ENCODE measurements around the gene KDM2A. TPM values are rescaled to one million over a fixed set of nuclear protein-coding genes. Genes with fewer than 3 reads are reported as not detected.

The KDM2A gene
- total and polyA plus RNA-seq, 2 donors (not counting 1 experiment from before 2014, with no cell fraction given): 132 to 229 TPM

DNA sequence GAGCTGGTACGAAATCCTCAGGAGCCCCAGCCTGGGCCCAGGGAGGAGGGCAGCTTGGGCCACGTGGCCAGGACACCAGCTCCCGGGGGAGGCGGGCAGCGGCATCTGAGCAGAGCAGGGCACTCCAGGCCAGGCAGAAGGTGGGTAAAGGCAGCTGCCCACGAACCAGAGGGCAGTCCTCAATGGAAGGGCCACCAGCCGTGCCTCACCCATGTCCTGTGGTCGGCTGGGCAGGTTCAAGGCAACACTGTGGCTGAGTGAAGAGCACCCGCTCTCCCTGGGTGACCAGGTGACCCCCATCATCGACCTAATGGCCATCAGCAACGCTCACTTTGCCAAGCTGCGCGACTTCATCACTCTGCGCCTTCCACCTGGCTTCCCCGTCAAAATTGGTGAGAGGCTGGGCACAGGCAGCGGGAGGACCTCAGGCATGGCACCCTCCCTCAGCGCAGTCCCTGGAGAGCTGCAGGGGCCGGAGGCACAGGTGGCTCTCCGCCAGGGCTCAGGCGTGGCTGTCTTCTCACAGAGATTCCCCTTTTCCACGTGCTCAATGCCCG is 181.8 kb downstream of the KDM2A start:
- Histone ChIP-seq H3K9ac (ENCODE audit: low read length) (no peak overlapping the region), H3K4me3 (ENCODE audit: control extremely low read depth in 1 of 5, extremely low read depth in 1 of 5, insufficient read depth in 1 of 5, low read depth in 2 of 5, low read length in 4 of 5) (no peak overlapping the region), H3K36me3 (replicated peaks in 1 of 2; ENCODE audit: control extremely low read depth in 1 of 2, control insufficient read depth in 1 of 2, extremely low read depth in 1 of 2, insufficient read depth in 2 of 2, low read length in 1 of 2) (peaks cover 8 to 57% of the 10 kb centered on the region in 2 experiments), H2AFZ (ENCODE audit: insufficient read depth, low read depth, low read length, poor library complexity, severe bottlenecking) (no peak overlapping the region), H3K9me3 (ENCODE audit: control extremely low read depth in 1 of 3, control insufficient read depth in 2 of 3, insufficient read depth in 1 of 3, low read length in 2 of 3) (peaks cover 4 to 8% (median 5%) of the 10 kb centered on the region in 3 donors), H3K4me1 (ENCODE audit: control insufficient read depth in 2 of 2, insufficient read depth in 2 of 2, low read length in 2 of 2) (peaks cover 3 to 4% of the 10 kb centered on the region in 2 donors), H3K4me2 (replicated peaks; ENCODE audit: low read depth, low read length, poor library complexity, severe bottlenecking) (no peak overlapping the region), H3K27ac (ENCODE audit: low read length in 2 of 2) (no peak overlapping the region), H3K79me2 (ENCODE audit: control insufficient read depth, insufficient read depth, low read length) (peaks cover 41% of the 10 kb centered on the region), H4K20me1 (ENCODE audit: control insufficient read depth, insufficient read depth, low read length, poor library complexity, severe bottlenecking) (peaks cover 43% of the 10 kb centered on the region), H3K27me3 (replicated peaks in 1 of 4; ENCODE audit: control extremely low read depth in 1 of 4, control insufficient read depth in 3 of 4, insufficient read depth in 4 of 4, low read length in 3 of 4) (no peaks in the 10 kb centered on the region)
- Mint-ChIP-seq H3K27me3 (no peaks in the 10 kb centered on the region), H3K4me3 (no peak overlapping the region), H3K9me3 (ENCODE audit: insufficient read depth) (peaks cover 4% of the 10 kb centered on the region), H3K4me1 (peaks cover 3% of the 10 kb centered on the region), H3K27ac (no peak overlapping the region)
- ChIA-PET CTCF (interaction anchor here (2.9 kb wide), 1 partner anchor 38 kb away, joined by 11 read pairs; no protein-coding TSS in a partner anchor), POLR2A (interaction anchor here (0.8 to 1.3 kb wide), 2 partner anchors 8 to 116 kb away, joined by 3 to 4 read pairs; no protein-coding TSS in a partner anchor)
- TF ChIP-seq CTCF (IDR thresholded peaks at IDR 0.05) (no peak), EZH2 (IDR thresholded peaks at IDR 0.05; ENCODE audit: borderline replicate concordance, insufficient read depth, low read depth, low read length, poor library complexity, severe bottlenecking) (no peak)
- intact Hi-C loops (cut with micrococcal nuclease): no loop called here
- DNase-seq (no peak), ATAC-seq (ENCODE audit: low read depth) (no peak)
- 92% methylated on average over 22 of the region's 22 CpGs for WGBS (ENCODE audit: insufficient coverage)

DNA sequence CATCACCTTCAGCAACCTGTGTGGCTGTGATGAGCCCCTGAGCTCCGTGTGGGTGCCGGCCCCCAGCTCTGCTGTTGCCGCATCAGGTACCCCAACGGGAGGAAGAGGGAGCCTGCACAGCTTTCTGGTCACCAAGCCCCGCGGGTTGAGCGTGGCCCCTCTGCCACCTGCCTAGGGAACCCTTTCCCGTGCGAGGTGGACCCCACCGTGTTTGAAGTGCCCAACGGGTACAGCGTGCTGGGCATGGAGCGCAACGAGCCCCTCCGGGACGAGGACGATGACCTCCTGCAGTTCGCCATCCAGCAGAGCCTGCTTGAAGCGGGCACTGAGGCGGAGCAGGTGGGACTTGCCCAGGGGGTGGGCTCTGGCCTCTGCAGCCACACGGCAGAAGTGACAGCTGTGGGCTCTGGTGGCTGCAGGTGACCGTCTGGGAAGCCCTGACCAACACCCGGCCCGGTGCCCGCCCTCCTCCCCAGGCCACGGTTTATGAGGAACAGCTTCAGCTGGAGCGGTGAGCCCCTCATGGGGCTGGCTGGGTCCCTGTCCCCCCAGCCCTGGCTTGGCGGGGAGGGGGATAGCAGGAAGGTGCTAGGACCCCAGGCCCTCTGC is 182.4 kb downstream of the KDM2A start:
- Histone ChIP-seq H3K27ac (ENCODE audit: low read length in 2 of 2) (no peak overlapping the region), H3K36me3 (replicated peaks in 1 of 2; ENCODE audit: control extremely low read depth in 1 of 2, control insufficient read depth in 1 of 2, extremely low read depth in 1 of 2, insufficient read depth in 2 of 2, low read length in 1 of 2) (peaks cover 6 to 53% of the 10 kb centered on the region in 2 experiments), H3K27me3 (replicated peaks in 1 of 4; ENCODE audit: control extremely low read depth in 1 of 4, control insufficient read depth in 3 of 4, insufficient read depth in 4 of 4, low read length in 3 of 4) (no peaks in the 10 kb centered on the region), H4K20me1 (ENCODE audit: control insufficient read depth, insufficient read depth, low read length, poor library complexity, severe bottlenecking) (peaks cover 43% of the 10 kb centered on the region), H3K9me3 (ENCODE audit: control extremely low read depth in 1 of 3, control insufficient read depth in 2 of 3, insufficient read depth in 1 of 3, low read length in 2 of 3) (peaks cover 0 to 4% (median 4%) of the 10 kb centered on the region in 3 donors), H3K9ac (ENCODE audit: low read length) (no peak overlapping the region), H3K4me2 (replicated peaks; ENCODE audit: low read depth, low read length, poor library complexity, severe bottlenecking) (no peak overlapping the region), H3K79me2 (ENCODE audit: control insufficient read depth, insufficient read depth, low read length) (peaks cover 35% of the 10 kb centered on the region), H2AFZ (ENCODE audit: insufficient read depth, low read depth, low read length, poor library complexity, severe bottlenecking) (no peak overlapping the region), H3K4me1 (ENCODE audit: control insufficient read depth in 2 of 2, insufficient read depth in 2 of 2, low read length in 2 of 2) (peaks cover 3 to 4% of the 10 kb centered on the region in 2 donors), H3K4me3 (ENCODE audit: control extremely low read depth in 1 of 5, extremely low read depth in 1 of 5, insufficient read depth in 1 of 5, low read depth in 2 of 5, low read length in 4 of 5) (no peak overlapping the region)
- Mint-ChIP-seq H3K4me3 (no peak overlapping the region), H3K9me3 (ENCODE audit: insufficient read depth) (peaks cover 4% of the 10 kb centered on the region), H3K27me3 (no peaks in the 10 kb centered on the region), H3K4me1 (peaks cover 3% of the 10 kb centered on the region), H3K27ac (no peak overlapping the region)
- TF ChIP-seq CTCF (IDR thresholded peaks at IDR 0.05): no peak
- no peak for TF ChIP-seq EZH2 (IDR thresholded peaks at IDR 0.05; ENCODE audit: borderline replicate concordance, insufficient read depth, low read depth, low read length, poor library complexity, severe bottlenecking)
- no peak for ATAC-seq (ENCODE audit: low read depth)
- intact Hi-C loops (cut with micrococcal nuclease): no loop called here
- 97% methylated on average over 28 of the region's 28 CpGs for WGBS (ENCODE audit: insufficient coverage)
- no peak for DNase-seq
- CTCF ChIA-PET: interaction anchor here (1.5 kb wide), 1 partner anchor 38 kb away, joined by 4 read pairs; no protein-coding TSS in a partner anchor
- POLR2A ChIA-PET: interaction anchor here (0.8 to 2.2 kb wide), 3 partner anchors 8 to 115 kb away, joined by 3 to 10 read pairs (median 4); partner anchors contain the start of gene ANKRD13D

Measured in B cell (primary cell).